ENCODE measurements around the gene GGCX.

Gene GGCX

DNA sequence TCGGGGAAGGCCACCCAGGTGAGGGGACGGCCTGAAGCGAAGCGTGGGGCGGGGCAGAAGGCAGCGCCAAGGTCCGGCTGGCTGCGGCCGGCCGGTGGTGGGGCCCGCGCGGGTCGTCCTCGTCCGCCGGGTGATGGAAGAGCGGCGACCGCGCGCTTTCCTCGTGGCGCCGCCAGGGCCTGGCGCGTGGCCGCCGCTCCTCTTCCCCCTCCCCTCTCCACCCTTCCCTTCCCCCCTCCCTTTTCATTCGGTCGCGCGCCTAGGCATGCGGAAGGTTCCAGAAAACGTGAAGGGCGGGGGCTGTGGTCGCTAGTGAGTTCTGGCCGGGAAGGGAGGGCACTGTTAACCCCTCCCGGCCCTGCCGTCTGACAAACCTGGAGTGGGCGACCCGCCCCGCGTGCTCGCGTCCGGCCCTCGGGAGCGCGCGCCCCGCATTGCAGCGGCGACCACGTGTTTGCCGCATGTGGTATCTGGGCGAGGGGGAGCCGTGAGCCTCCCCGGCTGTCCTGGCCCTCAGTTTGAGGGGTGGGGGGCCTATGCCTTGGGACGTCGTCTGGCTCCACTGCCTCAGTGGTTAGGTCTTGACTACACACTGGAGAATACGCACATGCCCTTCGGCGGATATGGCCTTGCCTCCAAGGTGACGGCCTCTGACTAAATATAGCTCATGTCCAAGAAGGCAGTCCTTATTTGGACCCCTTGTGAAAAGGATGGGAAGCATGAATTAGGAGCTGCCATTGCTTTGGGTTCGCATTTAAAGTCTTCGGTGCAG lies 21.7 kb downstream of the GGCX start:
- DNase-seq, result no peak

DNA sequence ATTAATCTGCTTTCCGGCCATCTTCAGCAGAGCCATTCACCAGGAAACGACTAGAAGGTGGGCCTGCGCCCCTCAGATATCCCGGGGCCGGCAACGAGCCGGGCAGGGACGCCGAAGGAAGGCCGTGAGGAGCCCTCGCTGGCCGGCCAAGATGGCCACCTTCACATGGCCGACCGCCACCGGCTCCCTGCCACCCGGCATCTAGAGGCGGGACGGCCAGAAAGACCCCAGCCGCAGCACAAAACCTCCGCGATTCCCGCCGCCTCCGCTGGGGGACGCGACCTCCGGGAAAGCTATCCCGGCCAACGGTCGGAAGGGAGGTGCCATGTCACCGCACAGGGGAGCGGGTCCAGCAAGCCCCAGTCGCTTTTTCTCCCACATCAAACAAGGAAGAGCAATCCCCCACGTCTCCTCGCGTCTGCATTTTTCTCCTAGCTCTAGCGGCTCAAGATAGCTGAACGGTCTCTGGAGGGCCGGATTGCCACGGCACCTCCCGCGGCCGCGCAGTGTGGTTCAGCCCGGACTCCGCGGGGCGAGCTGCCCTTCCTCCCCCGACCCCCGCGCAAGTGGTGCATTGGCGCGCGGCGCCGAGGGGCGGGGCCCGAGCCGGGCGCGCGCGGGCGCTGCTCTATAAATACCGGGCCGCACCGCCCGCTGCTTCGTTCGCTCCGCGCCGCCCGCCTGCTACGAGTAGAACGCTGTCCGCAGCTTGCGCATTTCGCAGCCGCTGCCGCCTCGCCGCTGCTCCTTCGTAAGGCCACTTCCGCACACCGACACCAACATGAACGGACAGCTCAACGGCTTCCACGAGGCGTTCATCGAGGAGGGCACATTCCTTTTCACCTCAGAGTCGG lies 22.6 kb downstream of the GGCX start, which contains the start of gene MAT2A:
Gene MAT2A (plus strand): TSS at position 662 of the 854 bp plus-strand sequence. CDS start 120 bp downstream, at position 782.
- DNase-seq, result peak; percentile 82

- DNase-seq, result peak; percentile 65
These were observed 23.4 kb downstream of the GGCX start for GRCh38 chr2:85537600-85538506.

DNA sequence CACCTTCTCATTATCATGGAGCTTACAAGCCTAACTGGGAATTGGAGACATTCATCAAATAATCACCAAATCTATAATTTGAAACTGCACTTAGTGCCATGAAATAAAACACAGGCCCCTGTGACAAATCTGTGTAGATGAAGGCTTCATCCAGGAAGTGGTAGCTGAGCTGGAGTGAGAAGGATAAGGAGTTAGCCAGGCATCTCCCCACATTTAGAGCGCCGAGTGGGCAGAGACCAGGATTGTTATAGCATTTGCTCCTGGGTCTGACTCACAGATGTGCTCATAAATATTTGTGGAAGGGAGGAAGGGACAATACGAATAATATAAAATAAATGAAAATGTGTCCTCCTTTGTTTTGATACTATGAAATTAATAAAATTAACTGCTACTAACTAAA lies 24.8 kb downstream of the GGCX start:
- DNase-seq, result no peak

GRCh38 chr2:85534881-85535280 lies 26.4 kb downstream of the GGCX start:
- no peak for DNase-seq

GRCh38 chr2:85534099-85534498 lies 27.2 kb downstream of the GGCX start:
- no peak for DNase-seq

GRCh38 chr2:85531589-85531988 lies 29.7 kb downstream of the GGCX start:
- no peak for DNase-seq

- DNase-seq, result no peak
These were observed 31.5 kb downstream of the GGCX start for GRCh38 chr2:85529809-85530208.

DNA sequence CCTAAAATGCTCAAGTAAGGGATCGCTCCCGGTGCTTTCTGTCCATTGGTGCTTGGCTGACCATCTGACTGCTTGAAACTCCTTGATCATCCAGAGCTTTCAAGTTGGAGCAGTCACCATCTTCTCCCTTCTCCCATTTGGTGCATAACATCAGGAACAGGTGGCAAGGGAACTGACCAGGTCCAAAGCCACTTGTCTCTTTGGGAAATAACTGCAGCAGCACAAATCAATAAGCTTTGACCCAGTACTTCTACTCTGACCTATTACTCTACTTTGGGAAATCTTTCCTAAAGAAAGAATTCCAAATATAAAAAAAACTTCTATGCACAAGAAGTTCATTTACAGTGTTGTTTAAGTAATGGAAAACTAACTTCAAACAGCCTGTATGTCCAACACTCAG lies 32.9 kb downstream of the GGCX start:
- no peak for DNase-seq

GRCh38 chr2:85527787-85528186 lies 33.5 kb downstream of the GGCX start:
- no peak for DNase-seq

GRCh38 chr2:85525567-85525966 lies 35.7 kb downstream of the GGCX start:
- no peak for DNase-seq

DNA sequence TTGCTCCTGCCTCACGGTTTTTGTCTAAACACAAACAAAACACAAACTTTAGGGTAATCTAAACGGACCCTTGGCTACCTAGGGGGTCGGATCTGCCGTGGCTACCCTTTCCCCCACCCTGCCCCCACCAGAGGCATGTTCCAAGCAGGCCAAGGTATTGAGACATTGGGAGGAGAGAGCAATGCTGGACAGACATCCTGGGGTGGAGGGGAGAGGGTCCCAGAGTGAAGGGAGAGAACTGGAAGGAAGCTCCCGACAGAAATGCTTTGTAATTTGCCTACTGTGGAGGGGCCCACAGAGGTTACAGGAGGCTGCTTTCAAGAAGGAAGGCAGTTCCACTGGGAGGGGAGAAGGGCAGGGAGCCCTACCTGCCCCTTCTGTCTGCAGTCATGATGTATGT lies 36.3 kb downstream of the GGCX start:
- no peak for DNase-seq

DNA sequence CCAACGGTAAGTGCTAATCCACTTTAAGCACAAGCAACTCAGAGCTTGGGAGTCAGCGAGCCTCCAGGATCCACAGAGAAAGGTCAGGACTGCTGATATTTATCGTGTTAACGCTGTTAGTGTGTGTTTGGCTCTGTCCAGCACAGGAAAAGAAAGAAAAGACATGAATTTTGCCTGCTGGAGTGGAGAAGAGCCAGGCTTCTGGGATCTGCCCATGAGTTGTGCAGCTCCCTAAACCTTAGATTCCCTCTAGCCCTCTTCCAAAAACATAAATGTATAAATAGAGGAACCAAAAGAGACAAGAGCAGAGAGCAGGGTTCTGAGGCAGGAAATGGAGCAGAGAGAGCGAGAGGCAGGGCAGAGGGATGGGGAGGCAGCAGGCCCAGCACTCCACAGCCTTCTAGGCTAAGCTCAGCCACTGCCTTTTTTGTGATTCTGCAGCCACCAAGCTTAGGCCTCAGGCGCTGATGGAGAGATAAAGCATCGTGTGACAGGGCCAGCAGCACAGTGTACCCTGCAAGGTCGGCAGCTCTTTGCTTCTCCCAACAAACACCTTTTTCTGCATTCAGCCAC lies 36.9 kb downstream of the GGCX start:
- DNase-seq, result no peak

- DNase-seq, result no peak
These were observed 37.4 kb downstream of the GGCX start for GRCh38 chr2:85523903-85524335.

DNA sequence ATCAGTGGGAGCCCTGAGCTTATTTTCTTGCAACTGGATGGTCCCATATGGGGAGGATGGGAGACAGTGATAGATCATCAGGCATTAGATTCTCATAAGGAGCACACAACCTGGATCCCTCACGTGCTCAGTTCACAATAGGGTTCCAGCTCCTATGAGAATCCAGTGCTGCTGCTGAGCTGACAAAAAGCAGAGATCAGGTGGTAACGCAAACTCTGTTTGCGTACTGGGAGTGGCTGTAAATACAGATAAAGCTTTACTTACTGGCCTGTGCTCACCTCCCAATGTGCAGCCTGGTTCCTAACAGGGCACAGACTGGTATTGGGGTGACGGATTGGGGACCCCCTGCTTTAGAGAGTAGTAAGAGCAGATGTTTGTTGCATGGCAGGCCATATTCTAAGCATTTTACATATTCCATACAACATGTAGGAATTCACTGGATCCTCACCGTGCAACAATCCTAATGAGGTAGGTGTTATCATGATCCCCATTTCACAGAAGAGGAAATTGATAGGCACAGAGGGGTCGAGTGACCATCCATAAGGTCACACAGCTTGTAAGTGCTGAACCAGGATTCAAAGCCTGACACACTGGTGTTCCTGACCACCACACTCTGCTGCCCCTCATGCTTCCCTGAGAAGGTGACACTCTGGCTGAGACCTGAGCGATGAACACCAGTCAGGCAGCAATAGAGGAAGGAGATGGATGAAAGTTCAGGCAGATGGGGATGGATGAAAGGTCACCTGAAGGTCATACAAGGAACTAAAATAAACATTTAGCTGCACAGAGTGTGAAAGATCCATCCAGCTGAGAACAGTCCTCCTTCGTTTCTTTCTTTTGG lies 38.0 kb downstream of the GGCX start:
- no peak for DNase-seq

DNA sequence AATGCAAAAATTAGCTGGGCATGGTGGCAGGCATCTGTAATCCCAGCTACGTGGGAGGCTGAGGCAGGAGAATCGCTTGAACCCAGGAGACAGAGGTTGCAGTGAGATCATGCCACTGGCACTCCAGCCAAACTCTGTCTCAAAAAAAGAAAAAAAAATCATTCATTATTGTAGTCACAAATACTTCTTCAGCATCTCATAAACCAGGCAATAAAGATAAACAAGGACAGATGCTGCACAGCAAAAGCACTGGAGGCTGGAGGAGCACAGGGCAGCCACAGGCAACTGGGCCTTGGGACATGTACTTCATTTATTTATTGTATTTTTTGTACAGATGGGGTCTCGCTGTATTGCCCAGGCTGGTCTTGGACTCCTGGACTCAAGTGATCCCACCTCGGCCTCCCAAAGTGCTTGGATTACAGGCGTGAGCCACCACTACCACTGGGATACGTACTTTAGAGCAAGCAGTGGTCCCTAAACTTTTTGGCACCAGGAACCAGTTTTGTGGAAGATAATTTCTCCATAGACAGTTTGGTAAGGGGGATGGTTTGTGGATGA lies 39.1 kb downstream of the GGCX start:
- no peak for DNase-seq

GRCh38 chr2:85516653-85517389 lies 44.5 kb downstream of the GGCX start:
- no peak for DNase-seq

DNA sequence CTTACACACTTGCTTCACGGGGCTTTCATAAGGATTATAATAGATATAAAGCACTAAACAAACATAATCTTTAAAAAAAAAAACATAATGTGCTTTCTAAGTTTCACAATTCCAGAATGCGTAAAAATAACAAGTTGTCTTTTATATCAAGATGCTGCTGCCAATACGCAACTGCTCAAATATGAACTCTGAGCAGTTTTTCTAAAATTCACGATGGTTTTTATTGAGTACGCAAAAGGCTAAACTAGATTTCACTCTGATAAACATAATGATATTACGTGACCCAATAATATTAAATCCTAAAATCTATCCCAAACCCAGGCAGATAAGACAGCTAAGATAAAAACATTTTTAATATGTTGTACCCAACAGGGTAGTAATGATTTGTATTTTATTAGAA lies 47.0 kb downstream of the GGCX start:
- no peak for DNase-seq

- no peak for DNase-seq
These were observed 50.1 kb downstream of the GGCX start for GRCh38 chr2:85511008-85511811.

- no peak for DNase-seq
These were observed 54.5 kb downstream of the GGCX start for GRCh38 chr2:85506768-85507181.
